A673 (cell line): ENCODE measurements around the gene CFAP221. TPM values are rescaled to one million over a fixed set of nuclear protein-coding genes. Genes with fewer than 3 reads are reported as not detected.

Experiments
- BruUV-seq: library from RNA; stranded (reverse); fragments of 400-500 nt; replicated peaks from 2 replicates; lab custom pipeline; 2021; lab: Mats Ljungman, UMichigan
- CTCF ChIA-PET: fragments of 300-600 bp; sonication (Branson Sonifier 250); formaldehyde crosslinking; loops from one replicate; lab custom pipeline; 2022; ENCODE audit warnings: antibody characterized with exemption; lab: Charles Lee
- POLR2A ChIA-PET: fragments of 300-600 bp; sonication (Branson Sonifier 250); formaldehyde crosslinking; loops from one replicate; lab custom pipeline; 2022; ENCODE audit warnings: antibody characterized with exemption; ENCODE audit not compliant: low non-redundant PET; lab: Charles Lee
- DNase-seq: peaks from one replicate; pipeline ENCODE4 v3.0.0-alpha.2; 2015; ENCODE audit warnings: low spot score
- H3K27ac ChIP-seq: fragments of 200-600 bp; sonication (generic); 2 replicates; pipeline ENCODE4 v1.5.1; 2016; ENCODE audit warnings: mixed run types, low read depth, mild to moderate bottlenecking, mixed read lengths, antibody characterized with exemption, low read length; ENCODE audit not compliant: poor library complexity, severe bottlenecking
- H3K27me3 ChIP-seq: fragments of 200-600 bp; sonication (generic); replicated peaks from 2 replicates; pipeline ENCODE4 v1.6.1; 2017; ENCODE audit warnings: mixed run types, low read depth, mild to moderate bottlenecking, mixed read lengths, antibody characterized with exemption, low read length; ENCODE audit not compliant: insufficient read depth, poor library complexity
- H3K36me3 ChIP-seq: fragments of 200-600 bp; sonication (generic); 2 replicates; pipeline ENCODE4 v1.6.1; 2016; ENCODE audit warnings: mixed run types, mild to moderate bottlenecking, mixed read lengths, antibody characterized with exemption, low read length; ENCODE audit not compliant: insufficient read depth, poor library complexity, severe bottlenecking
- H3K4me1 ChIP-seq: fragments of 200-600 bp; sonication (generic); 2 replicates; pipeline ENCODE4 v1.6.1; 2017; ENCODE audit warnings: mixed run types, mild to moderate bottlenecking, mixed read lengths, antibody characterized with exemption, low read length; ENCODE audit not compliant: insufficient read depth, poor library complexity, severe bottlenecking
- H3K4me3 ChIP-seq: fragments of 200-600 bp; sonication (generic); 2 replicates; pipeline ENCODE4 v1.5.1; 2016; ENCODE audit warnings: low read depth, mixed run types, mild to moderate bottlenecking, mixed read lengths, low read length; ENCODE audit not compliant: poor library complexity, severe bottlenecking
- H3K9me3 ChIP-seq: fragments of 200-600 bp; sonication (generic); 2 replicates; pipeline ENCODE4 v1.6.1; 2016; ENCODE audit warnings: mixed run types, low read depth, mild to moderate bottlenecking, mixed read lengths, antibody characterized with exemption, low read length; ENCODE audit not compliant: poor library complexity, severe bottlenecking
- EZH2 ChIP-seq: fragments of 200-600 bp; sonication (generic); IDR thresholded peaks from 2 replicates; pipeline ENCODE4 v1.6.1; 2017; ENCODE audit warnings: borderline replicate concordance, low read depth, mild to moderate bottlenecking, mixed read lengths, antibody characterized with exemption, low read length; ENCODE audit not compliant: poor library complexity, severe bottlenecking
- intact Hi-C: fragments of 100-400 bp; cut with micrococcal nuclease; formaldehyde crosslinking; loops from one replicate; pipeline ENCODE4 v1.10.0; 2022; ENCODE audit not compliant: unreplicated experiment
- total RNA-seq: library from RNA; stranded (reverse); gene quantifications from 2 replicates; pipeline ENCODE4 v1.2.3, GENCODE V29; 2021
- TF ChIP-seq, protein P1 (sequence below): fragments of 300-800, 200-600 bp; sonication (generic); conservative IDR thresholded peaks from 2 replicates; pipeline ENCODE4 v1.5.1; 2017; ENCODE audit warnings: low read depth, mild to moderate bottlenecking, antibody characterized with exemption, low read length, moderate library complexity, mixed read lengths

CFAP221 gene
- total RNA-seq, 1 experiment from 2014 or later, result 1.5 TPM

DNA sequence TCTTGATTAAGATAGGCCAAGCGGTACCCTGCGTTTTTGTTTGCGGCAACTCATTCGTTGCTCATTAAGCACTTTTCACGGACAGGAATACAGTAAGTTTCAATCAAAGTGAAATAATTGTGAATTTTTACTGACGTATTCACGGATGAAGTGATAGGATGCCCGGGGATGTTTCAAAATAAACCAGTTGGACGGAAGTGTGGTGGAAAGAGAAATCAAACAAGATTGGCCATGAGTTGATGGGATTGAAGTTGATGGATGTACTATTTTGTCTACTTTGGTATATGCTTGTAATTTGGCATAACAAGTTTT is 135.2 kb downstream of the CFAP221 start:
- Histone ChIP-seq H3K36me3 (peaks cover 11% of the 10 kb centered on the region), H3K4me1 (peaks cover 3% of the 10 kb centered on the region), H3K27ac (peak overlapping the region; percentile 70), H3K9me3 (no peaks in the 10 kb centered on the region), H3K4me3 (peak overlapping the region; percentile 82), H3K27me3 (no peaks in the 10 kb centered on the region)
- no peak for TF ChIP-seq EZH2
- TF ChIP-seq, protein P1, sequence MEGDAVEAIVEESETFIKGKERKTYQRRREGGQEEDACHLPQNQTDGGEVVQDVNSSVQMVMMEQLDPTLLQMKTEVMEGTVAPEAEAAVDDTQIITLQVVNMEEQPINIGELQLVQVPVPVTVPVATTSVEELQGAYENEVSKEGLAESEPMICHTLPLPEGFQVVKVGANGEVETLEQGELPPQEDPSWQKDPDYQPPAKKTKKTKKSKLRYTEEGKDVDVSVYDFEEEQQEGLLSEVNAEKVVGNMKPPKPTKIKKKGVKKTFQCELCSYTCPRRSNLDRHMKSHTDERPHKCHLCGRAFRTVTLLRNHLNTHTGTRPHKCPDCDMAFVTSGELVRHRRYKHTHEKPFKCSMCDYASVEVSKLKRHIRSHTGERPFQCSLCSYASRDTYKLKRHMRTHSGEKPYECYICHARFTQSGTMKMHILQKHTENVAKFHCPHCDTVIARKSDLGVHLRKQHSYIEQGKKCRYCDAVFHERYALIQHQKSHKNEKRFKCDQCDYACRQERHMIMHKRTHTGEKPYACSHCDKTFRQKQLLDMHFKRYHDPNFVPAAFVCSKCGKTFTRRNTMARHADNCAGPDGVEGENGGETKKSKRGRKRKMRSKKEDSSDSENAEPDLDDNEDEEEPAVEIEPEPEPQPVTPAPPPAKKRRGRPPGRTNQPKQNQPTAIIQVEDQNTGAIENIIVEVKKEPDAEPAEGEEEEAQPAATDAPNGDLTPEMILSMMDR, result no peak
- BruUV-seq, result no TSS peak
- POLR2A ChIA-PET, result no interaction called here
- intact Hi-C loops, result no loop called here
- CTCF ChIA-PET, result interaction anchor here (1.2 kb wide), 1 partner anchor 23 kb away, joined by 4 read pairs; no protein-coding TSS in a partner anchor
- no peak for DNase-seq

DNA sequence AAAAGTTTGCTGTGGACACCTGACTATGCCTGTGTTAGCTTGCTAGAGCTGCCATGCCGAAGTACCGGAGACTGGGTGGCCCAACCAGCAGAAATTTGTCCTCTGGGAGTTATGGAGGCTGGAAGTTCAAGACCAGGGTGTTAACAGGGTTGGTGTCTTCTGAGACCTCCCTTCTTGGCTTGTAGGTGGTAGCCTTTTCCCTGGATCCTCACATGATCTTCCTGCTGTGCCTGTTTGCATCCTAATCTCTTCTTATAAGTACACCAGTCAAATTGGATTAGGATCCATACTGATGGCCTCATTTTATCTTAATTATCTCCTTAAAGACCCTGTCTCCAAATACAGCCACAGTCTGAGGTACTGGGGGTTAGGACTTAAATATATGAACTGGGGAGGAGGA is 135.6 kb downstream of the CFAP221 start:
- BruUV-seq, result no TSS peak

DNA sequence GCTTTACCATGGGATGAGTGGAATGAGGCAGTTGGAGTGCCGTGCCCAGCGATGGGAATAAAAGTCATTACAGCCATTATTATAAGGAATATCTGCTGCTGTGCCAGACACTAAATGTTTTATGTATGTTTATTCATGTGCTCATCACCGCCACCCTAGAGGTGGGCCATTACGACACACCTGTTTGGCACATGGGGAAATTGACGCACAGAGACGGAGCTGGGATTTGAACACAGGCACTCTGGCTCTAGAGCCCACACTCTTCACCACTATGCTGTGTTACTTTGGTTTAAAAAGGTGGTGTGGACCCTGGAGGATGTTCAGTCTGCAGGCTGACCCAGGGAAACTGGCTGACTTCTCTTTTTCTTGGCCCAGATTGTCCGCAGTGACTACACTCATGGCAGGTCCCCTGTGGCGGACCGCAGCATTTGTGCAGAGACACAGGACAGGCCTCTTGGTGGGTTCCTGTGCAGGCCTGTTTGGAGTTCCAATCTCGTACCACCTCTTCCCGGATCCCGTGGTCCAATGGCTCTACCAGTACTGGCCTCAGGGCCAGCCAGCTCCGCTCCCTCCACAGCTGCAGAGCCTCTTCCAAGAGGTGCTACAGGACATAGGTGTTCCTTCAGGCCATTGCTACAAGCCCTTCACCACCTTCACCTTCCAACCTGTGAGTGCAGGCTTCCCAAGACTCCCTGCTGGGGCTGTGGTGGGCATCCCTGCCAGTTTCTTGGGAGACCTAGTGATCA is 136.4 kb downstream of the CFAP221 start:
- intact Hi-C loops, result no loop called here
- H3K27me3 ChIP-seq, result no peaks in the 10 kb centered on the region
- H3K36me3 ChIP-seq, result peaks cover 11% of the 10 kb centered on the region
- no TSS peak for BruUV-seq
- TF ChIP-seq EZH2, result no peak
- TF ChIP-seq, protein P1, result no peak
- no peak overlapping the region for H3K27ac ChIP-seq
- H3K4me1 ChIP-seq, result peaks cover 3% of the 10 kb centered on the region
- DNase-seq, result no peak
- POLR2A ChIA-PET, result no interaction called here
- H3K4me3 ChIP-seq, result peak overlapping the region; percentile 82
- CTCF ChIA-PET, result no interaction called here
- H3K9me3 ChIP-seq, result no peaks in the 10 kb centered on the region

More for the DNA sequence above, 135.6 kb downstream of the CFAP221 start:
- peak overlapping the region; percentile 82 for H3K4me3 ChIP-seq
- peaks cover 11% of the 10 kb centered on the region for H3K36me3 ChIP-seq
- CTCF ChIA-PET, result no interaction called here
- no peaks in the 10 kb centered on the region for H3K9me3 ChIP-seq
- intact Hi-C loops, result no loop called here
- TF ChIP-seq, protein P1, result no peak
- TF ChIP-seq EZH2, result no peak
- peaks cover 3% of the 10 kb centered on the region for H3K4me1 ChIP-seq
- H3K27me3 ChIP-seq, result no peaks in the 10 kb centered on the region
- POLR2A ChIA-PET, result no interaction called here
- peak overlapping the region; percentile 70 for H3K27ac ChIP-seq
- DNase-seq, result no peak
